HG02642 (cell line): ENCODE data around the gene FLVCR1.
A peak's percentile ranks its signal among the peaks of the same experiment; 100 is the strongest.

Source experiments
- ATAC-seq: cut with Tn5 transposase; IDR thresholded peaks from one replicate; pipeline ENCODE4 v1.9.1; 2021; ENCODE audit warnings: mild to moderate bottlenecking; ENCODE audit not compliant: unreplicated experiment, poor library complexity

The FLVCR1 gene

DNA sequence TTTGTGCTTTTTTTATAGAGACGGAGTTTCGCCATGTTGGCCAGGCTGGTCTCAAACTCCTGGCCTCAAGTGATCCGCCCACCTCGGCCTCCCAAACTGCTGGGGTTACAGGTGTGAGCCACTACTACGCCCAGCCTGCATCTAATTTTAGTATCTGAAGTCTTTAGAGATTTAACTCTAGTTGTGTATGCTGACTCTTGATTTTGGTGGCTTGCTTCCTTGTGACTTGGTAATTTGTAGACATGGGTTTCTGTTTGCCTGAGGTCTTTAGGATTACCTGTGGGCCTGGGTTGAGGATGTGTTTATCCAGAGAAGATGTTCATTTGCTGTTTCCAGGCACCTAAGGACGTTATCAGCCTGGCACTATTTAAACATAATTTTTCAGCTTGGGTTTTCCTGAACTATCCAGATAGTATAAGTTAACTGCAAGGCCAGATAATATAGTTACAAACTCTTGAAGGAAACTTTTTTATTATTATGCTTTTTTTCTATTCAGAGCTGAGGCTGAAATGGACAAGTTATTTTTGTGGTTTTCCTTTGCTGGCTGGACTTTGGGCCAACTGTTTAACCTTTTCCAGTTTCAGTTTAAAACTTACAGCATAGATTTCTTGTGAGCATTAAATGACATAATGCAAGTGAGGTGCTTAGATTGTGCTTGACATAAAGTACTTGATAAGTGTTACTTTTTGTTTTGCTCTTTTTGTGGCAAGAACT is 84.8 kb downstream of the FLVCR1 start:
- no peak for ATAC-seq

DNA sequence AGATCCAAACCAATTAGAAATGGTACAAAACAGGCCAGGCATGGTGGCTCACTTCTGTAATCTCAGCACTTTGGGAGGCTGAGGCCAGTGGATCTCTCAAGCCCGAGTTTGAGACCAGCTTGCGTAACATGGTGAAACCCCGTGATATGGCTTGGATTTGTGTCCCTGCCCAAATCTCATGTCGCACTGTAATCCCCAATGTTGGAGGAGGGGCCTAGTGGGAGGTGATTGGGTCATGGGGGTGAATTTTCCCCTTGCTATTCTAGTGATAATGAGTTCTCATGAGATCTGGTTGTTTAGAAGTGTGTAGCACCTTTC is 85.3 kb downstream of the FLVCR1 start:
- ATAC-seq: no peak

DNA sequence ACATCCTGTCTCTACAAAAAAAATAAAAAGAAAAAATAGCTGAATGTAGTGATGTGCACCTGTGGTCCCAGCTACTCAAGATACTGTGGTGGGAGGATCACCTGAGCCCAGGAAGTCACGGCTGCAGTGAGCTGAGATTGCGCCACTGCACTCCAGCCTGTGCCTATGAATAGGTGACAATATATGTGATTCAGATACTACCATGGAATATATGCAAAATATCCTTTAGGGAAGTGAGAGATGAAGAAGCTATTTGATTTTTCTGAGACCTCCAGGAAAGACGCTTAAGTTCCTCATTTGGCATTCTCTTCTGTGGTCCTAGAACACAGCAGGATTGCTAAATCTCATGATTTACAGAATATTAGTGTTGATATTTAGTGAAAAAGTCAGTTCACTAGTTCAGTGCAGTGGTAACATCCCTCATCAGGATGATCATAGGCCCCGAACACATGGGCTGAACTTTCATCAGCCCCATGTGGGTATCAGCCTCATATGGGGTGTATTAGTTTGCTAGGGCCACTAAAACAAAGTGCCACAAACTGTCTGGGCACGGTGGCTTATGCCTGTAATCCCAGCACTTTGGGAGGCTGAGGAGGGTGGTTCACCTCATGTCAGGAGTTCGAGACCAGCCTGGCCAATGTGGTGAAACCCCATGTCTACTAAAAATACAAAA is 86.3 kb downstream of the FLVCR1 start:
- ATAC-seq: peak; percentile 57

DNA sequence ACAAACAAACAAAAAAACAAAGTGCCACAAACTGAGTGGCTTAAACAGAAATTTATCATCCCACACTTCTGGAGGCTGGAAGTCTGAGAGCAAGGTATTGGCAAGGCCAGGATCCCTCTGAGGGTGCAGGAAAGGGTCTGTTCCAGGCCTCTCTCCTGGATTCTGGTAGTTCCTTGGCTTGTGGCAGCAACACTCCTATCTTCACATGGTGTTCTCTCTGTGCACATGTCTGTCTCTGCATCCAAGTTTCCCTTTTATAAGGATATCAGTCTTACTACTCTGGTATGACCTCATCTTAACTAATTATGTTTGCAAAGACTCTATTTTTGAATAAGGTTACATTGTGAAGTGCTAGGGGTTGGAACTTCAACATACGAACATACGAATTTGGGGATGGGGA is 87.0 kb downstream of the FLVCR1 start:
- ATAC-seq: no peak

DNA sequence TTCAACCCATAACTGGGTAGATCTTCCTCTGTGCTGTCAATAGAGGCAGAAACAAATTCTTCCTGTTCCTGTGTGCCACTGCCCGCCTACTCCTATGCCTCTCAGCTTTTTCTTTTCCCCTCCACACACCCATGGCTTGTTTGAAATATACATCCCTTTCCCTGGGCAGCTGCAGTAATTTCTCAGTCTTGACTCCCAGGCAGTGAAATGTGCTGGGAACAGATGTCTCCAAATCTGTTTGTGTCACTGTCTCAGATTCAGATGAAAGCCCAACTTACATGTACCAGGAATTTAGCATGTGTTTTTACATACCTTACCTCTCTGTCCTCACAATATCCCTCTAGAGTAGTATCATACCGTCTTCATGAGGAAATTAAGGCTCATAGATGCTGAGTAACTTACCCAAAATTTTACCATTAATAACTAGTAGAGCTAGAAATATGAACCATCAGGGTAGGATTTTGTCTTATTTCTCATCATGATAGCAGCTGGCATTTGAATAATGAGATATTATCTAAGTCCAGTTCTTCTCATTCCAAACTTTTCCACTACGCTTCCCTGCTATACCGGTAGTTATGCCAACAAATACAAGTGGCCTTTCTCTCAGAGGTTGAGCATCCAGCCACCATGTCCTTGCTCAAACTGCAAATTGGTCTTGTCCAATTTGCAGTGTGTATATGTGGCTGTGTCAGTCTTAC is 87.5 kb downstream of the FLVCR1 start:
- ATAC-seq: no peak

DNA sequence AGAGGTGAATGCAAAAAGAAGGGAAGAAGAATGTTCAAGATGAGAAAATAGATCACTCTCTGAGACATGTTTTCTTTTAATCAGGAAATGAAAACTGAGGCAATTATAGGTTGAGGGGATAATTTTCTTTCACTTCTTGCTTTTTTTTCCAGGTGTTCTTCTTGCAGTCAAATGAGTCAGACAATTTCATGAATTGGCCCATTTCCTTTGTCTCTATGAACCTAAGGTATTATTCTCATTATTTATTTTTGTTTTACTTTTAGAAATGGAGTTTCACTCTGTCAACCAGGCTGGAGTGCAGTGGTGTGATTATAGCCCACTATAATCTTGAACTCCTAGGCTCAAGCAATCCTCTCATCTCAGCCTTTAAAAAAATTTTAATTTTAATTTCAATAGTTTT is 88.8 kb downstream of the FLVCR1 start:
- ATAC-seq: no peak
